Measurements from ENCODE around the gene MAP2K2. TPM values are rescaled to one million over a fixed set of nuclear protein-coding genes. Genes with fewer than 3 reads are reported as not detected.
A peak's percentile ranks its signal among the peaks of the same experiment; 100 is the strongest.

Gene MAP2K2
- total RNA-seq, 2 donors from 2014 or later = 104 to 145 TPM

DNA sequence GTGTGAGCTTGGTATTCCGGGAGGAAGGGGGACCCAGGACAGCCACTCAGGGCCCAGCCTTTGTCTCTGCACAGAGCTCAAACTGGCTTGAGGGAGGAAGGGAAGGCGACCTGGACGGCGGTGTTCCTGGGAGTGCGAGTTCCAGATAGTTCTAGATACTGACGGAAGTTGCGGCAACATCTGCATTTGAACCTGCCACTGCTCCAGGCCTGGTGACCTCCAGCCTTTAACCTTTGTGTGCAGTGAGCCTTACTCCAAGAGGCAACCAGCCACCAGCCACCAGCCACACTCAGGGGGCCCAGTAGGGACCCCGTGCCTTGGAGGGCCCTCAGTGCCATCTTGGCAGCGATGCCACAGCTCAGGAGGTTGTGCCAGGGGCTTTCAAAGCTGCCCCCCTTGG, 41.8 kb downstream of the MAP2K2 start:
- no peak overlapping the region for H3K27ac ChIP-seq
- H3K27me3 ChIP-seq (replicated peaks; ENCODE audit: insufficient read depth) = no peaks in the 10 kb centered on the region
- 84% methylated on average over 9 of the region's 9 CpGs for WGBS
- H3K9me3 ChIP-seq = no peaks in the 10 kb centered on the region
- no peak for DNase-seq (ENCODE audit: low spot score)
- no peaks in the 10 kb centered on the region for H3K36me3 ChIP-seq
- no peak overlapping the region for H3K4me3 ChIP-seq
- intact Hi-C loops (cut with DNase I) = no loop called here
- peaks cover 3% of the 10 kb centered on the region for H3K4me1 ChIP-seq (replicated peaks)
- TF ChIP-seq CTCF (IDR thresholded peaks at IDR 0.05) (no peak), POLR2A (IDR thresholded peaks at IDR 0.05) (no peak), POLR2AphosphoS5 (IDR thresholded peaks at IDR 0.05) (no peak)

DNA sequence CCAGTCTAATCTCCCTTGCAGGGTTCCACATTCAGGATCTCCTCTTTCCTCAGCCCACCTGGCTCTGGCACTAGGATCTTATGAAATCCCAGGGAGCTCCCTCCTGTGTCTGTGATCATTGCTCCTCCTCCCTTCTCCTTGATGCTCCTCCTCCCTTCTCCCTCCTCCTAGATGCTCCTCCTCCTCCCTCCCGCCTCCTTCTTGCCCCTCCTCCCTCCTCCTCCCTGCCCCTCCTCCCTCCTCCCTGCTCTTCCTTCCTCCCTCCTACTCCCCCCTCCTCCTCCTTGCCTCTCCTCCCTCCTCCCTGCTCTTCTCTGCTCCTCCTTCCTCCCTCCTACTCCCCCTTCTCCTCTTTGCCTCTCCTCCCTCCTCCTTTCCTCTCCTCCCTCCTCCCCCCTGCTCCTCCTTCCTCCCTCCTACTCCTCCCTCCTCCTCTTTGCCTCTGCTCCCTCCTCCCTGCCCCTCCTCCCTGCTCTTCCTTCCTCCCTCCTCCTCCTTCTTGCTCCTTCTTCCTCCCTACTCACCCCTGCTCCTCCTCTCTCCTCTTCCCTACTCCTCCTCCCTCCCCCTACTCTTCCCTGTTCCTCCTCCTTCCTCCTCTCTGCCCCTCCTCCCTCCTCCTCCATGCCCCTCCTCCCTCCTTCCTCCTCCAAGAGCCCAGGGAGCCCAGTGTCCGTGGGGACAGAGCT, 42.3 kb downstream of the MAP2K2 start:
- Histone ChIP-seq H3K27ac (no peak overlapping the region), H3K36me3 (no peaks in the 10 kb centered on the region), H3K9me3 (no peaks in the 10 kb centered on the region), H3K27me3 (replicated peaks; ENCODE audit: insufficient read depth) (no peaks in the 10 kb centered on the region), H3K4me1 (replicated peaks) (peaks cover 3% of the 10 kb centered on the region), H3K4me3 (no peak overlapping the region)
- intact Hi-C loops (cut with DNase I) = no loop called here
- no peak for TF ChIP-seq CTCF (IDR thresholded peaks at IDR 0.05)
- no peak for TF ChIP-seq POLR2A (IDR thresholded peaks at IDR 0.05)
- TF ChIP-seq POLR2AphosphoS5 (IDR thresholded peaks at IDR 0.05) = no peak
- DNase-seq (ENCODE audit: low spot score) = no peak
- WGBS = 4% methylated on average over 2 of the region's 2 CpGs

DNA sequence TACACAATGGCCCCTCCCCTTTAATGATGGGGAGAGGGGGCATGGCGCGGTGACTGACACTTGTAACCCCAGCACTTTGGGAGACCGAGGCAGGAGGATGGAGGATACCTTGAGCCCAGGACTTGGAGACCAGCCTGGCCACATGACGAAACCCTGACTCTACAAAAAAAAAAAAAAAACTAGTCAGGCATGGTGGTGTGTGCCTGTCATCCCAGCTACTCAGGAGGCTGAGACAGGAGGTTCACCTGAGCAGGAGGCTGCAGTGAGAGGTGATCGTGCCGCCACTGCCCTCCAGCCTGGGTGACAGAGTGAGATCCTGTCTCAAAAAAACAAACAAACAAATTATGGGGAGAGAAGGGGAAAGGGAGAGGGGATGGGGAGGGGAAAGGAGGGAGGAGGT, 43.4 kb downstream of the MAP2K2 start:
- TF ChIP-seq CTCF (IDR thresholded peaks at IDR 0.05) (no peak), POLR2AphosphoS5 (IDR thresholded peaks at IDR 0.05) (no peak), POLR2A (IDR thresholded peaks at IDR 0.05) (no peak)
- H3K36me3 ChIP-seq = no peaks in the 10 kb centered on the region
- 68% methylated on average over 6 of the region's 6 CpGs for WGBS

GRCh38 chr19:4077800-4078684, 45.9 kb downstream of the MAP2K2 start:
- Histone ChIP-seq H3K27me3 (replicated peaks; ENCODE audit: insufficient read depth) (no peaks in the 10 kb centered on the region), H3K4me3 (peak overlapping the region; percentile 43 to 51), H3K27ac (peak overlapping the region; percentile 79 to 85), H3K36me3 (no peaks in the 10 kb centered on the region), H3K4me1 (replicated peaks) (no peaks in the 10 kb centered on the region), H3K9me3 (no peaks in the 10 kb centered on the region)
- DNase-seq (ENCODE audit: low spot score) = no peak
- 6% methylated on average over 27 of the region's 33 CpGs for WGBS
- intact Hi-C loops (cut with DNase I) = no loop called here
- TF ChIP-seq POLR2A (IDR thresholded peaks at IDR 0.05) (no peak), CTCF (IDR thresholded peaks at IDR 0.05) (no peak), POLR2AphosphoS5 (IDR thresholded peaks at IDR 0.05) (no peak)

More for the DNA sequence above, 43.4 kb downstream of the MAP2K2 start:
- DNase-seq (ENCODE audit: low spot score) = no peak
- no peak overlapping the region for H3K4me3 ChIP-seq
- no peak overlapping the region for H3K27ac ChIP-seq
- no peaks in the 10 kb centered on the region for H3K27me3 ChIP-seq (replicated peaks; ENCODE audit: insufficient read depth)
- no peaks in the 10 kb centered on the region for H3K9me3 ChIP-seq
- intact Hi-C loops (cut with DNase I) = no loop called here
- H3K4me1 ChIP-seq (replicated peaks) = peaks cover 3% of the 10 kb centered on the region
